ENCODE measurements around the gene STX16. TPM values are rescaled to one million over a fixed set of nuclear protein-coding genes. Genes with fewer than 3 reads are reported as not detected.

Gene STX16
- total and polyA plus RNA-seq, 9 of the 15 experiments (the other 6 are each of a cell fraction or from before 2014, with no cell fraction given), result 4.4 to 43.5 (median 14.7) TPM

DNA sequence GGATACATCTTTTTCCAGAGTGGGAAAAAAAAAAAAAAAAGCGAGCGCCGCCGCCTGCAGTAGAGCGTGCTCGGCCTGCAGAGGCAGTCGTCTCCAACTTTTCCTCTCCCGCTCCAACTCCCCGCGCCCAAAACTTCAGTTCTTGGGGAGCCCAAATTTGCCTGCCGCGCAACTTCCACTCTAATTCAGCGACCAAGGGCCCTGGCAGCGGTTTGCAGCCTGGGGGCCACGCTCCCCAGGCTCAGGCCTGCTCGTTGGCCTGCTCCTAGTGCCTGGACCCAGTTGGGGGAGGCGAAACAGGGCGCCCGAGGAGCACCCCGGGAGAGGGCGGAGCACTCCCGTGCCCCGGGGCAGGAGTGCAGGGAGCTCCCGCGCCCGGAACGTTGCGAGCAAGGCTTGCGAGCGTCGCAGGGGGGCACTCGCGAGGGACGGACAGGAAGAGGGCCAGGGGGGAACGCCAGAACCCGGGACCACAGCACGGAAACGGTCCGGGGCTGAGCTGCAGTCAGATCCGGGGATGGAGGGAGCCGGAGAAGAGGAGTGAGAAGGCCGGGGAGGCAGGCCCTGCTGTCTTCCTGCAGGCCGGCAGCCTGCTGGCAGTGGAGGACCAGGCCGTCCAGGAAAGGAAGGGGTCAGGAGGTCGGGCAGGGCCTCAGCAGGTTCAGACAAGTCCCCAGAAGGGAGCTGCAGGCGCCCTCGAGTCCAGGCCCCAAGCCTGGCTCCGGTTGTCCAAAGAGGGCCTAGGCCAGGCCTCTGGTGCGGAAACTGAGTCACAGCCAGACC is at the start of gene STX16 (continued):
- TF ChIP-seq, protein P1, sequence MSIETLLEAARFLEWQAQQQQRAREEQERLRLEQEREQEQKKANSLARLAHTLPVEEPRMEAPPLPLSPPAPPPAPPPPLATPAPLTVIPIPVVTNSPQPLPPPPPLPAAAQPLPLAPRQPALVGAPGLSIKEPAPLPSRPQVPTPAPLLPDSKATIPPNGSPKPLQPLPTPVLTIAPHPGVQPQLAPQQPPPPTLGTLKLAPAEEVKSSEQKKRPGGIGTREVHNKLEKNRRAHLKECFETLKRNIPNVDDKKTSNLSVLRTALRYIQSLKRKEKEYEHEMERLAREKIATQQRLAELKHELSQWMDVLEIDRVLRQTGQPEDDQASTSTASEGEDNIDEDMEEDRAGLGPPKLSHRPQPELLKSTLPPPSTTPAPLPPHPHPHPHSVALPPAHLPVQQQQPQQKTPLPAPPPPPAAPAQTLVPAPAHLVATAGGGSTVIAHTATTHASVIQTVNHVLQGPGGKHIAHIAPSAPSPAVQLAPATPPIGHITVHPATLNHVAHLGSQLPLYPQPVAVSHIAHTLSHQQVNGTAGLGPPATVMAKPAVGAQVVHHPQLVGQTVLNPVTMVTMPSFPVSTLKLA (conservative IDR thresholded peaks at IDR 0.05), result peak; percentile 73 to 84
- TF ChIP-seq TBP (optimal IDR thresholded peaks at IDR 0.05; ENCODE audit: low read depth, low read length) (peak; percentile 92), HNRNPL (IDR thresholded peaks at IDR 0.05; ENCODE audit: low read depth, low read length) (peak; percentile 98), MIER1 (IDR thresholded peaks at IDR 0.05; ENCODE audit: low read depth) (peak; percentile 69; the same call in 1 of the 2 replicates), MCM5 (IDR thresholded peaks at IDR 0.05; ENCODE audit: low read depth) (no peak), ZBED1 (IDR thresholded peaks at IDR 0.05) (0 out of 2 replicates have a peak, but pooled peaks have one; percentile 57), GTF2E2 (tag; IDR thresholded peaks at IDR 0.05) (peak; percentile 83), ZKSCAN3 (CRISPR knock-in tag; IDR thresholded peaks at IDR 0.05) (no peak), ZNF23 (CRISPR knock-in tag; IDR thresholded peaks at IDR 0.05) (no peak), ZNF212 (CRISPR knock-in tag; IDR thresholded peaks at IDR 0.05) (peak; percentile 78; the same call in 1 of the 2 replicates), ARID1B (IDR thresholded peaks at IDR 0.05) (peak; percentile 62), ELF4 (CRISPR knock-in tag; IDR thresholded peaks at IDR 0.05) (peak; percentile 86; the same call in 1 of the 2 replicates), MYNN (IDR thresholded peaks at IDR 0.05) (peak; percentile 92), MYNN (CRISPR knock-in tag; IDR thresholded peaks at IDR 0.05) (no peak)
- TF ChIP-seq, protein P2, sequence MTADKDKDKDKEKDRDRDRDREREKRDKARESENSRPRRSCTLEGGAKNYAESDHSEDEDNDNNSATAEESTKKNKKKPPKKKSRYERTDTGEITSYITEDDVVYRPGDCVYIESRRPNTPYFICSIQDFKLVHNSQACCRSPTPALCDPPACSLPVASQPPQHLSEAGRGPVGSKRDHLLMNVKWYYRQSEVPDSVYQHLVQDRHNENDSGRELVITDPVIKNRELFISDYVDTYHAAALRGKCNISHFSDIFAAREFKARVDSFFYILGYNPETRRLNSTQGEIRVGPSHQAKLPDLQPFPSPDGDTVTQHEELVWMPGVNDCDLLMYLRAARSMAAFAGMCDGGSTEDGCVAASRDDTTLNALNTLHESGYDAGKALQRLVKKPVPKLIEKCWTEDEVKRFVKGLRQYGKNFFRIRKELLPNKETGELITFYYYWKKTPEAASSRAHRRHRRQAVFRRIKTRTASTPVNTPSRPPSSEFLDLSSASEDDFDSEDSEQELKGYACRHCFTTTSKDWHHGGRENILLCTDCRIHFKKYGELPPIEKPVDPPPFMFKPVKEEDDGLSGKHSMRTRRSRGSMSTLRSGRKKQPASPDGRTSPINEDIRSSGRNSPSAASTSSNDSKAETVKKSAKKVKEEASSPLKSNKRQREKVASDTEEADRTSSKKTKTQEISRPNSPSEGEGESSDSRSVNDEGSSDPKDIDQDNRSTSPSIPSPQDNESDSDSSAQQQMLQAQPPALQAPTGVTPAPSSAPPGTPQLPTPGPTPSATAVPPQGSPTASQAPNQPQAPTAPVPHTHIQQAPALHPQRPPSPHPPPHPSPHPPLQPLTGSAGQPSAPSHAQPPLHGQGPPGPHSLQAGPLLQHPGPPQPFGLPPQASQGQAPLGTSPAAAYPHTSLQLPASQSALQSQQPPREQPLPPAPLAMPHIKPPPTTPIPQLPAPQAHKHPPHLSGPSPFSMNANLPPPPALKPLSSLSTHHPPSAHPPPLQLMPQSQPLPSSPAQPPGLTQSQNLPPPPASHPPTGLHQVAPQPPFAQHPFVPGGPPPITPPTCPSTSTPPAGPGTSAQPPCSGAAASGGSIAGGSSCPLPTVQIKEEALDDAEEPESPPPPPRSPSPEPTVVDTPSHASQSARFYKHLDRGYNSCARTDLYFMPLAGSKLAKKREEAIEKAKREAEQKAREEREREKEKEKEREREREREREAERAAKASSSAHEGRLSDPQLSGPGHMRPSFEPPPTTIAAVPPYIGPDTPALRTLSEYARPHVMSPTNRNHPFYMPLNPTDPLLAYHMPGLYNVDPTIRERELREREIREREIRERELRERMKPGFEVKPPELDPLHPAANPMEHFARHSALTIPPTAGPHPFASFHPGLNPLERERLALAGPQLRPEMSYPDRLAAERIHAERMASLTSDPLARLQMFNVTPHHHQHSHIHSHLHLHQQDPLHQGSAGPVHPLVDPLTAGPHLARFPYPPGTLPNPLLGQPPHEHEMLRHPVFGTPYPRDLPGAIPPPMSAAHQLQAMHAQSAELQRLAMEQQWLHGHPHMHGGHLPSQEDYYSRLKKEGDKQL (CRISPR knock-in tag; IDR thresholded peaks at IDR 0.05; ENCODE audit: borderline replicate concordance), result no peak
- TF ChIP-seq, protein P3, sequence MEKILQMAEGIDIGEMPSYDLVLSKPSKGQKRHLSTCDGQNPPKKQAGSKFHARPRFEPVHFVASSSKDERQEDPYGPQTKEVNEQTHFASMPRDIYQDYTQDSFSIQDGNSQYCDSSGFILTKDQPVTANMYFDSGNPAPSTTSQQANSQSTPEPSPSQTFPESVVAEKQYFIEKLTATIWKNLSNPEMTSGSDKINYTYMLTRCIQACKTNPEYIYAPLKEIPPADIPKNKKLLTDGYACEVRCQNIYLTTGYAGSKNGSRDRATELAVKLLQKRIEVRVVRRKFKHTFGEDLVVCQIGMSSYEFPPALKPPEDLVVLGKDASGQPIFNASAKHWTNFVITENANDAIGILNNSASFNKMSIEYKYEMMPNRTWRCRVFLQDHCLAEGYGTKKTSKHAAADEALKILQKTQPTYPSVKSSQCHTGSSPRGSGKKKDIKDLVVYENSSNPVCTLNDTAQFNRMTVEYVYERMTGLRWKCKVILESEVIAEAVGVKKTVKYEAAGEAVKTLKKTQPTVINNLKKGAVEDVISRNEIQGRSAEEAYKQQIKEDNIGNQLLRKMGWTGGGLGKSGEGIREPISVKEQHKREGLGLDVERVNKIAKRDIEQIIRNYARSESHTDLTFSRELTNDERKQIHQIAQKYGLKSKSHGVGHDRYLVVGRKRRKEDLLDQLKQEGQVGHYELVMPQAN (IDR thresholded peaks at IDR 0.05; ENCODE audit: borderline replicate concordance), result peak; percentile 46; the same call in 1 of the 2 replicates
- TF ChIP-seq, protein P4, sequence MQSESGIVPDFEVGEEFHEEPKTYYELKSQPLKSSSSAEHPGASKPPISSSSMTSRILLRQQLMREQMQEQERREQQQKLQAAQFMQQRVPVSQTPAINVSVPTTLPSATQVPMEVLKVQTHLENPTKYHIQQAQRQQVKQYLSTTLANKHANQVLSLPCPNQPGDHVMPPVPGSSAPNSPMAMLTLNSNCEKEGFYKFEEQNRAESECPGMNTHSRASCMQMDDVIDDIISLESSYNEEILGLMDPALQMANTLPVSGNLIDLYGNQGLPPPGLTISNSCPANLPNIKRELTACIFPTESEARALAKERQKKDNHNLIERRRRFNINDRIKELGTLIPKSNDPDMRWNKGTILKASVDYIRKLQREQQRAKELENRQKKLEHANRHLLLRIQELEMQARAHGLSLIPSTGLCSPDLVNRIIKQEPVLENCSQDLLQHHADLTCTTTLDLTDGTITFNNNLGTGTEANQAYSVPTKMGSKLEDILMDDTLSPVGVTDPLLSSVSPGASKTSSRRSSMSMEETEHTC (IDR thresholded peaks at IDR 0.05), result peak; percentile 36; the same call in 1 of the 2 replicates
